Left hindlimb (tissue), 1 donor: Measurements from ENCODE around the gene FXYD6.

Source experiments
- DNase-seq: peaks from one replicate; pipeline ENCODE4 v3.0.0-alpha.2; 2018

Gene FXYD6

GRCh38 chr11:117884994-117885393 lies 8.5 kb upstream of the FXYD6 start:
- DNase-seq, result no peak

DNA sequence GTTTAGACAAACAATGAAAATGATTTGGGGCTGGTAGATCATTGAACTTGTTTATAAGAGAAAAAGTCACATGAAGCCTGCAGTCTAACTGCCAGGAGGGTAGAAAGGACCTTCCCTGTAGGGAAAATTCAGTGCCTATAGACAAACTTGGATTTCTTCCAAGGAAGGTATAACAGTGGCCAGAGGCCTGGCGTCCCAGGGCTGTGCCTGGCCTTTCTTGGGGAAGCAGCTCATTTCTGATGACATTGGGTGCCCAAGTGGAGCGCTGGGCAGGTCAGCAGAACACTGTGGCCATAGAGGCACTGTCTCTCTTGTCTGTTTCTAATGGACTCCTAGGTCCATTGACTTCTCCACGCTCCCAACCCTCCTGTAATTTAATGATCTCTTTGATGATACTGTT lies 6.6 kb upstream of the FXYD6 start:
- no peak for DNase-seq

DNA sequence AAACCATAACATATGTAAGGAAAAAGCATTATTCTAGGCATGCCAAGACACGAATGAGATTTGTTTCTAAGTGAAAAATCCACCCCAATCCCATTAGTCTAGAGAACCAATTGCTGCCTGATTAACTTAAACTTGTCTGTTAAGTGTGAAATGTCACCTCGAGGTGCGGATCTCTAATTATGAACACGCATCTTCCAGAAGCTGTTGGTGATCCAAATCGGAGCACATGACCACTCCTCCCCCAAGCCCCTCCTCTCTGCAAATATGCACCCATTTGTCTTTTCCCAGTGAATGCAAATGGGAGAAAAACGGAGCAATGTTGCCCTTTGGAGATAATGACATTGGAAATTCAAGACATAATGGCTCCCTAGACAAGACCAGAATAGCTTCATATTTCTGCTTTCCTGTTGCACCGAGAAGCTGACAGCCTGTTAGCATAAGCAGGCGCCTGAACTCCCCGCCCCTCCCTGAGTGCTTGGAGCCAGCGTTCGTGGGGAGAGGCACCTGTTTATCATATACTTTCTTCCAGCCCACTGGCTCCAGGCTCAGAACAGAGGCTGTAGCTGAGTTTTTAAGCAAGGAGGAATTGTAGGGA lies 6.0 kb upstream of the FXYD6 start:
- DNase-seq, result no peak

DNA sequence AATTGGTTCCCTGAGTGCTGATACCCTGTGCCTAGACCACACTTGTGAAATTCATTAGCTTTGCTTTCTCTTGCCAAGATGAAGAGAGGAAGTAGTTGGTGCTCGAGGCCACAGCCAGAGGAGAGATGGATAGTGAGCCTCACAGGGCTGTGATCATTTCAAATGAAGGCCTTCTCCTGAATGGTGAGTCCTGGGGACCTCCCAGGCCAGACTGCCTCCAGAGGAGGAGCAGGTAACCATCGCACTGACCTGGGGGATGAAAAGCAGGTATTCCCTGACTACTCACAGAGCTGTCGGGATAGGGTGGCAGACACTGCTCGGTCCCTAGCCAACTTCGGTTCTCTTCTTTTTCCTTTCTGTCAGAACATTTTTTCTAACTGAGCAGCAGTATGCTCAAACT lies 4.8 kb upstream of the FXYD6 start:
- DNase-seq, result no peak

GRCh38 chr11:117879516-117880480 lies 3.3 kb upstream of the FXYD6 start:
- DNase-seq, result no peak

GRCh38 chr11:117878939-117879475 lies 2.5 kb upstream of the FXYD6 start:
- no peak for DNase-seq

GRCh38 chr11:117878314-117878938 lies 2.0 kb upstream of the FXYD6 start:
- DNase-seq, result no peak

GRCh38 chr11:117877120-117877784 lies 794 bp upstream of the FXYD6 start:
- no peak for DNase-seq

DNA sequence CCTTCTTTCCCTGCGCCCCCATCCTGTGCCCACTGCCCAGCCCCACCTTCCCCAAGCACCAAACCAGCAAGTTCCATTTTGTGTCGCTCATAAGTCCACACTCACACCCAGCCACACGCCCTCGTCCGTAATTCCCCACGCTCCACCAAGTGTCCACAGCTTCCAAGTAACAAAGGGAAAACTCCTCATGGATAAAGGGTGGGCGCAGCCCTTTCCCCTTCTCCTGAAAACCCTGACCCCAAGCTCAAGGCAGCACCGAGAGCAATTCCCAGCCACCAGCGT lies 458 bp downstream of the FXYD6 start:
- no peak for DNase-seq

- no peak for DNase-seq
Measured at GRCh38 chr11:117875382-117876058, 938 bp downstream of the FXYD6 start.

- no peak for DNase-seq
Measured at GRCh38 chr11:117874910-117875381, 1.5 kb downstream of the FXYD6 start.

DNA sequence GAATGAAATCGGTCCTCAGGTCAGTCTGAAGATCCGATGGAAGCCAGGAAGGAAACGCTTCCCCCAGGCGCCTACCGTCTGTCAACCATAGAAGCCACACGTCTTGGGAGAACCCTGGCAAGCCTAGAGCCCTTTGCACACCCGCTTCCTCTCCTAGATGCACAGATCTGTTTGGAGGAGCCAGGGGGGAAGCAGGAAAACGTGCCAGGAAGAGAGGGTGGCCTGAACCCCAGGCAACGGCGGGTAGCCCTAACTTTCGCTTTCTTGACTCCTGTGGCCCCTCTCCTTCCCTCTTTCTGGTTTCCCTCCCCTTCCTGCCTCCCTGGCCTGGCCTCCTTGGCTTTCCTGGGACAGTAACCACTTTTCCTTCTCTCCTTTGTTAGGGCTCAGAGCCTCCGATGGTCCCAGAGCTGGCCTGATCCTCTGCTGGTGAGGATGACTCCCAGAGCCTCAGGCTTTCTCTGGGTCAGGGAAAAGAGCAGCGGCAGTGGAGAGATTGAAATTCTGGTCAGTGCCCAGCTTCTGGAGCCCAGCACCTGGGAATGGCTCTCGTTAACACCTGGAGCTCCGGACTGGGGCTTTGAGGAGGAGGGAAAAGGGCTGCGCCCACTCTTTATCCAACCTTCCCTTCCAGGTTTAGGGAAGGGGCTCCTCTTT lies 2.1 kb downstream of the FXYD6 start:
- no peak for DNase-seq

GRCh38 chr11:117873828-117874125 lies 2.7 kb downstream of the FXYD6 start:
- DNase-seq, result no peak

DNA sequence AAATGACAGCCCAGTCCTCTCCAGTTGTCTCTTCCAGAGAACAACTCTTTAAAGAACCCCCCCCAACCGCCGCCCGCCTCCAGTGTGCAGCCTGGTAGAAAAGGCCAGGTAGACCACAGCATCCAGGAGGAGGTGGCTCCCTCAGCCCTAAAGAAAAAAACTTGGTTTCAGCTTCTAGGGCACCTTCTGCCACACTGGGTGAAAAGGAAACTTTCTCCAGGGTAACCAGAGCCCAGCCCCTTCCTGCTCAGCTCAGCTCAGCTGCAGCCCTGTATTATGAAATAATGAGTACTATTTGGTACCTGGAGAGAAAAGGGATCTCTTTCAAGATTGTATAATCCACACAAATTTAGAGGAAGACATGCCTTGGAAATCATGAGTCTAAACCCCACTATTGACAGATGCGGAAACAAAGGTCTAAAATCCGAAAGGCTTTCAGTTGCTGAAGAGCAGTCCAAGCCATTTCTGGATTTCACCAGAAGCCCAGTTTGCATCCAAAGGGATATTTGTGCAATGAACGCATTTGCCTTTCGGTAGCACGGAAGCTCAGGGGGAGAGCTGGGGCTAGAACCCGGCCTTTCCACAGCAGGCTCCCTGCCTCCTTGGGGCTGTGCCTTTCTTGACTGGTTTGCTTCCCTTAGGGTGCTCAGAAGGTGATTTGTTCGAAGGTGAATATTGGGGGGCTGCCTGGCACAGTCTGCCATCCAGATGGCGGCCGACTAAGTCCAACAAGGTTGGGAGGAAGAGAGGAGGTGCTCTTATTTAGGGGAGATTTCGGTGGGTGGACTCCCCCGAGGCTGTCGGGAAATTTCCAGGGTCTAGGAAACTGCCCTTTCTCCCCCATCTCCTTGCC lies 3.3 kb downstream of the FXYD6 start:
- no peak for DNase-seq

DNA sequence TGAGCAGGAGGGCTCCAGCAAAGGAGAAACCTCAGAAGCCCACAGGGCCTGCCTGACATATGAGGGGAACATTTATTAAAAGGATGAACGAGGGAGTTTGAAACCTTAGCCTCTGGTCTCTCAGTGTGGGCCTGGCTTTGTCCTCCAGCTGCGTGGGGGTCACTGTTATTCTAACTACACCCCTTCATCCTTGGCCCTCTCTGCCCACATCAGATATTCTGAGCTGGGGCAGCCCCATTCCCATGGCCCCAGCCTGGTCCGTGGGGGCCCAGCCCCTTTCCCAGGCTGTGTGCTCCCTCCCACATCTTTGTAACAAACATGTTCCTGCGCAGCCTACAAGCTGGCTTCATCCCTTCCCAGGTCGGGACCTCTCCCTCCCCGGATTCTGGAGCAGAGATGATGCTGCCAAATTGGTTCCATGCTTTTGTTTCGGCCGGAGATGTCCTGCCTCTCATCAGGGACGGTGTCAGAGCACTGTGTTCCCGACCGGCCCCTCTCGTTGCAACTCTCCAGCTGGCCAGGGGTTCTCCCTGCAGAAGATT lies 4.0 kb downstream of the FXYD6 start:
- no peak for DNase-seq

- no peak for DNase-seq
Measured at GRCh38 chr11:117871784-117872183, 4.7 kb downstream of the FXYD6 start.

GRCh38 chr11:117871160-117871559 lies 5.3 kb downstream of the FXYD6 start:
- no peak for DNase-seq

GRCh38 chr11:117870103-117870952 lies 6.1 kb downstream of the FXYD6 start:
- DNase-seq, result peak; percentile 69

- DNase-seq, result no peak
Measured at GRCh38 chr11:117869604-117870003, 6.9 kb downstream of the FXYD6 start.
